ENCODE measurements around the gene HBS1L. TPM values are rescaled to one million over a fixed set of nuclear protein-coding genes. Genes with fewer than 3 reads are reported as not detected.

HBS1L gene
- total RNA-seq, 1 experiment from 2014 or later = 95.4 TPM

DNA sequence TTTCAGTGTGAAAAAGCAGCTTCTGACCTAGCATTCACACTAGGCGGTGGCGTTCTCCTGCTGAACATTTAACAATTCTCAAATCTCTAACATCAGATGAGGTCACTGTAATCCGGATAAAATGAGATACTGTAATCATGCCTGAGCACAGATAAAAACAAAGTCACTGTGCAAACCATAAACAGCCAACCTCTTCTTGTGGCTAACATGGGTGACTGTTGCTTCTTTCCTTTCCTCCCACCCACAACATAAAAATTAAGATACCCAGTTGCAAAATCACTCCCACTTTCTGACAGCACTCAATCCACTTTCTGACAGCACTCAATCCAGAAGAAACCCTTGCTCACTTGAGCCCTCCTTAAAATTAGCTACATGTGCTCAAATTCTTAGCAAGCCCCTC is 93.3 kb downstream of the HBS1L start (continued):
- TF ChIP-seq, protein P1, sequence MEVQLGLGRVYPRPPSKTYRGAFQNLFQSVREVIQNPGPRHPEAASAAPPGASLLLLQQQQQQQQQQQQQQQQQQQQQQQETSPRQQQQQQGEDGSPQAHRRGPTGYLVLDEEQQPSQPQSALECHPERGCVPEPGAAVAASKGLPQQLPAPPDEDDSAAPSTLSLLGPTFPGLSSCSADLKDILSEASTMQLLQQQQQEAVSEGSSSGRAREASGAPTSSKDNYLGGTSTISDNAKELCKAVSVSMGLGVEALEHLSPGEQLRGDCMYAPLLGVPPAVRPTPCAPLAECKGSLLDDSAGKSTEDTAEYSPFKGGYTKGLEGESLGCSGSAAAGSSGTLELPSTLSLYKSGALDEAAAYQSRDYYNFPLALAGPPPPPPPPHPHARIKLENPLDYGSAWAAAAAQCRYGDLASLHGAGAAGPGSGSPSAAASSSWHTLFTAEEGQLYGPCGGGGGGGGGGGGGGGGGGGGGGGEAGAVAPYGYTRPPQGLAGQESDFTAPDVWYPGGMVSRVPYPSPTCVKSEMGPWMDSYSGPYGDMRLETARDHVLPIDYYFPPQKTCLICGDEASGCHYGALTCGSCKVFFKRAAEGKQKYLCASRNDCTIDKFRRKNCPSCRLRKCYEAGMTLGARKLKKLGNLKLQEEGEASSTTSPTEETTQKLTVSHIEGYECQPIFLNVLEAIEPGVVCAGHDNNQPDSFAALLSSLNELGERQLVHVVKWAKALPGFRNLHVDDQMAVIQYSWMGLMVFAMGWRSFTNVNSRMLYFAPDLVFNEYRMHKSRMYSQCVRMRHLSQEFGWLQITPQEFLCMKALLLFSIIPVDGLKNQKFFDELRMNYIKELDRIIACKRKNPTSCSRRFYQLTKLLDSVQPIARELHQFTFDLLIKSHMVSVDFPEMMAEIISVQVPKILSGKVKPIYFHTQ (CRISPR knock-in tag; IDR thresholded peaks at IDR 0.05) = no peak
- TF ChIP-seq SOX15 (CRISPR knock-in tag; IDR thresholded peaks at IDR 0.05) (no peak), FOXP1 (CRISPR knock-in tag; IDR thresholded peaks at IDR 0.05; ENCODE audit: borderline replicate concordance) (no peak), CBFB (CRISPR knock-in tag; IDR thresholded peaks at IDR 0.05; ENCODE audit: low read depth) (no peak), PRRX2 (CRISPR knock-in tag; IDR thresholded peaks at IDR 0.05) (no peak), NR3C1 (CRISPR knock-in tag; conservative IDR thresholded peaks at IDR 0.05; ENCODE audit: low read depth) (no peak), ETV6 (CRISPR knock-in tag; IDR thresholded peaks at IDR 0.05) (no peak), ZBTB21 (CRISPR knock-in tag; IDR thresholded peaks at IDR 0.05; ENCODE audit: borderline replicate concordance) (no peak), ZNF317 (CRISPR knock-in tag; IDR thresholded peaks at IDR 0.05; ENCODE audit: borderline replicate concordance, low read depth) (no peak)
- TF ChIP-seq, protein P2, sequence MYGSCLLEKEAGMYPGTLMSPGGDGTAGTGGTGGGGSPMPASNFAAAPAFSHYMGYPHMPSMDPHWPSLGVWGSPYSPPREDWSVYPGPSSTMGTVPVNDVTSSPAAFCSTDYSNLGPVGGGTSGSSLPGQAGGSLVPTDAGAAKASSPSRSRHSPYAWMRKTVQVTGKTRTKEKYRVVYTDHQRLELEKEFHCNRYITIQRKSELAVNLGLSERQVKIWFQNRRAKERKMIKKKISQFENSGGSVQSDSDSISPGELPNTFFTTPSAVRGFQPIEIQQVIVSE (CRISPR knock-in tag; IDR thresholded peaks at IDR 0.05; ENCODE audit: borderline replicate concordance) = no peak

DNA sequence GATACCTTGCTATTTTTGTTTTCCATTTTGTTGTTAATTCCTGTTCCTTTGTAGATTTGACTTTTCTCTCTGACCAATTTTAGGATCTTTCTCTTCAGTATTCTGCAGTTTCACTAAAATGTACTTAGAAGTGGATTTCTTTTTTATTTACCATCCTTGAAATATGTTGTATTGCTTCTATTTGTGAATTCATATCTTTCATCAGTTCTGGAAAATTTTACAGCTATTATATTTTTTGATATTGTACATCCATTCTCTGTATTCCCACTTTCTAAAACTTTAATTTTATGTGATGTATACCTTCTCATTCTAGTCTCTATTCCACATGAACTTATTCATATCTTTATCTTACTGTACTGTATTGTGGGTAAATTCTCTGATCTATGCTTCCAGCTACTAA is 95.0 kb downstream of the HBS1L start:
- no peak for ATAC-seq
- Mint-ChIP-seq H3K4me1 (no peaks in the 10 kb centered on the region), H3K27ac (no peak overlapping the region), H3K27me3 (ENCODE audit: low read depth) (no peaks in the 10 kb centered on the region), H3K36me3 (peaks cover 21% of the 10 kb centered on the region), H3K4me3 (no peak overlapping the region), H3K9me3 (peaks cover 4% of the 10 kb centered on the region)
- TF ChIP-seq, protein P3, sequence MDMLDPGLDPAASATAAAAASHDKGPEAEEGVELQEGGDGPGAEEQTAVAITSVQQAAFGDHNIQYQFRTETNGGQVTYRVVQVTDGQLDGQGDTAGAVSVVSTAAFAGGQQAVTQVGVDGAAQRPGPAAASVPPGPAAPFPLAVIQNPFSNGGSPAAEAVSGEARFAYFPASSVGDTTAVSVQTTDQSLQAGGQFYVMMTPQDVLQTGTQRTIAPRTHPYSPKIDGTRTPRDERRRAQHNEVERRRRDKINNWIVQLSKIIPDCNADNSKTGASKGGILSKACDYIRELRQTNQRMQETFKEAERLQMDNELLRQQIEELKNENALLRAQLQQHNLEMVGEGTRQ (CRISPR knock-in tag; IDR thresholded peaks at IDR 0.05) = no peak
- TF ChIP-seq, protein P4, sequence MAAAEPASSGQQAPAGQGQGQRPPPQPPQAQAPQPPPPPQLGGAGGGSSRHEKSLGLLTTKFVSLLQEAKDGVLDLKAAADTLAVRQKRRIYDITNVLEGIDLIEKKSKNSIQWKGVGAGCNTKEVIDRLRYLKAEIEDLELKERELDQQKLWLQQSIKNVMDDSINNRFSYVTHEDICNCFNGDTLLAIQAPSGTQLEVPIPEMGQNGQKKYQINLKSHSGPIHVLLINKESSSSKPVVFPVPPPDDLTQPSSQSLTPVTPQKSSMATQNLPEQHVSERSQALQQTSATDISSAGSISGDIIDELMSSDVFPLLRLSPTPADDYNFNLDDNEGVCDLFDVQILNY (CRISPR knock-in tag; IDR thresholded peaks at IDR 0.05) = no peak
- TF ChIP-seq JUN (CRISPR knock-in tag; IDR thresholded peaks at IDR 0.05) (no peak), NFATC4 (CRISPR knock-in tag; IDR thresholded peaks at IDR 0.05) (no peak)
- CTCF ChIA-PET = interaction anchor here (1.5 kb wide), 1 partner anchor 19 kb away, joined by 3 read pairs; no protein-coding TSS in a partner anchor
- DNase-seq (ENCODE audit: low spot score) = no peak
- POLR2A ChIA-PET = no interaction called here

DNA sequence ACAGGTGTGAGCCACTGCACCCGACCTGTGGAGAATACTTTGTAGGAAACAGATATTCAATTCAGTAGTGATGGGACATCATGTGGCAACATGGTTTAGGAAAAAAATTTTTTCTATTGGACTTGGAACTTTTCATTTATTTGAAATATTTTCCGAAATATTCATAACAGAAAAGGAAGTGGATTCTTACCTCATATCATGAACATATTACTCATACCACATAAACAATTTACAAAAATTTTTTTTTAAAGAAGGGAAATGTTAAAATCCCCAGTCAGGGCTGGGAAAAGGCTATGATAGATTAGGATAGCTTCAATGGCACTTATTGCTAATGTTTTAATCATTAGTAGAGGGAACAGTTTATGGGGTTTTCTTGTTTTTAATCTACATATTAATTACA is 97.9 kb downstream of the HBS1L start:
- POLR2A ChIA-PET = interaction anchor here (0.7 kb wide), 1 partner anchor 36 kb away, joined by 3 read pairs; no protein-coding TSS in a partner anchor
- no peak for TF ChIP-seq NR1H2 (CRISPR knock-in tag; IDR thresholded peaks at IDR 0.05)
- TF ChIP-seq, protein P5, sequence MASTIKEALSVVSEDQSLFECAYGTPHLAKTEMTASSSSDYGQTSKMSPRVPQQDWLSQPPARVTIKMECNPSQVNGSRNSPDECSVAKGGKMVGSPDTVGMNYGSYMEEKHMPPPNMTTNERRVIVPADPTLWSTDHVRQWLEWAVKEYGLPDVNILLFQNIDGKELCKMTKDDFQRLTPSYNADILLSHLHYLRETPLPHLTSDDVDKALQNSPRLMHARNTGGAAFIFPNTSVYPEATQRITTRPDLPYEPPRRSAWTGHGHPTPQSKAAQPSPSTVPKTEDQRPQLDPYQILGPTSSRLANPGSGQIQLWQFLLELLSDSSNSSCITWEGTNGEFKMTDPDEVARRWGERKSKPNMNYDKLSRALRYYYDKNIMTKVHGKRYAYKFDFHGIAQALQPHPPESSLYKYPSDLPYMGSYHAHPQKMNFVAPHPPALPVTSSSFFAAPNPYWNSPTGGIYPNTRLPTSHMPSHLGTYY (CRISPR knock-in tag; IDR thresholded peaks at IDR 0.05) = no peak

More for the DNA sequence above, 97.9 kb downstream of the HBS1L start:
- Mint-ChIP-seq H3K27ac (no peak overlapping the region), H3K27me3 (ENCODE audit: low read depth) (no peaks in the 10 kb centered on the region), H3K4me3 (no peak overlapping the region), H3K9me3 (peaks cover 4% of the 10 kb centered on the region), H3K4me1 (no peaks in the 10 kb centered on the region), H3K36me3 (peaks cover 12% of the 10 kb centered on the region)
- ATAC-seq (no peak), DNase-seq (ENCODE audit: low spot score) (no peak)
- CTCF ChIA-PET = no interaction called here

Data from WTC11 (cell line).